ENCODE results near the gene IL12A. TPM values are rescaled to one million over a fixed set of nuclear protein-coding genes. Genes with fewer than 3 reads are reported as not detected.
A peak's percentile ranks its signal among the peaks of the same experiment; 100 is the strongest.

Gene IL12A
- total and polyA plus RNA-seq, 2 experiments from 2014 or later, result 0.09 TPM; not detected in 1

GRCh38 chr3:160038862-160039562, 50.4 kb downstream of the IL12A start:
- H3K4me3 ChIP-seq, result peak overlapping the region; percentile 41
- H3K27ac ChIP-seq, result no peak overlapping the region
- TF ChIP-seq, protein P1, sequence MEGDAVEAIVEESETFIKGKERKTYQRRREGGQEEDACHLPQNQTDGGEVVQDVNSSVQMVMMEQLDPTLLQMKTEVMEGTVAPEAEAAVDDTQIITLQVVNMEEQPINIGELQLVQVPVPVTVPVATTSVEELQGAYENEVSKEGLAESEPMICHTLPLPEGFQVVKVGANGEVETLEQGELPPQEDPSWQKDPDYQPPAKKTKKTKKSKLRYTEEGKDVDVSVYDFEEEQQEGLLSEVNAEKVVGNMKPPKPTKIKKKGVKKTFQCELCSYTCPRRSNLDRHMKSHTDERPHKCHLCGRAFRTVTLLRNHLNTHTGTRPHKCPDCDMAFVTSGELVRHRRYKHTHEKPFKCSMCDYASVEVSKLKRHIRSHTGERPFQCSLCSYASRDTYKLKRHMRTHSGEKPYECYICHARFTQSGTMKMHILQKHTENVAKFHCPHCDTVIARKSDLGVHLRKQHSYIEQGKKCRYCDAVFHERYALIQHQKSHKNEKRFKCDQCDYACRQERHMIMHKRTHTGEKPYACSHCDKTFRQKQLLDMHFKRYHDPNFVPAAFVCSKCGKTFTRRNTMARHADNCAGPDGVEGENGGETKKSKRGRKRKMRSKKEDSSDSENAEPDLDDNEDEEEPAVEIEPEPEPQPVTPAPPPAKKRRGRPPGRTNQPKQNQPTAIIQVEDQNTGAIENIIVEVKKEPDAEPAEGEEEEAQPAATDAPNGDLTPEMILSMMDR (IDR thresholded peaks at IDR 0.05; ENCODE audit: low read depth, low read length), result no peak
- H3K27me3 ChIP-seq, result peaks cover 42% of the 10 kb centered on the region
- no peaks in the 10 kb centered on the region for H3K9me3 ChIP-seq (ENCODE audit: low read depth)
- no peaks in the 10 kb centered on the region for H3K36me3 ChIP-seq
- H3K4me1 ChIP-seq (ENCODE audit: low read depth), result no peaks in the 10 kb centered on the region
- DNase-seq (ENCODE audit: low read depth in 1 of 2, low spot score in 1 of 2), result peak; percentile 27 to 66

GRCh38 chr3:160040181-160040580, 51.5 kb downstream of the IL12A start:
- no peaks in the 10 kb centered on the region for H3K9me3 ChIP-seq (ENCODE audit: low read depth)
- no peak overlapping the region for H3K27ac ChIP-seq
- H3K4me3 ChIP-seq, result no peak overlapping the region
- TF ChIP-seq, protein P1 (IDR thresholded peaks at IDR 0.05; ENCODE audit: low read depth, low read length), result no peak
- no peaks in the 10 kb centered on the region for H3K4me1 ChIP-seq (ENCODE audit: low read depth)
- no peaks in the 10 kb centered on the region for H3K36me3 ChIP-seq
- no peak for DNase-seq (ENCODE audit: low read depth in 1 of 2, low spot score in 1 of 2)
- H3K27me3 ChIP-seq, result peaks cover 42% of the 10 kb centered on the region

DNA sequence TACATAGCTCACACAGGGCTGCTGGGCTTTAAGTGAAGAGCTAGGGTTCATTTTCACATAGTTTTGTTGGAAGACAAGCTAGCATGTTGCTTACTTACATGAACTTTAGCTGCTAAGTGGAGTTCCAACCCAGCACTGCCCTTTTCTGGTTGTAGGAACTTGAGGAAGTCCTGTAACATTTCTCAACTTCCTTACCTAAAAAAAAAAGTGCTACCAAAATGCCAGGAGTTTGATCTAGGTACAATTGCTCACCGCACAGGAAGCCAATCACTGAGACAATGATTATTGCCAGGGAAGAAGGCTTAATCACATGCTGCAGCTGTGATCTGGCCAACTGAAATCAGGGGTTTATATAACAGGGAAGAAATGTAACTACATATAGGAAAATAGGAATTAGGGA, 52.8 kb downstream of the IL12A start:
- TF ChIP-seq, protein P1 (IDR thresholded peaks at IDR 0.05; ENCODE audit: low read depth, low read length), result no peak
- Histone ChIP-seq H3K36me3 (no peaks in the 10 kb centered on the region), H3K4me3 (no peak overlapping the region), H3K4me1 (ENCODE audit: low read depth) (no peaks in the 10 kb centered on the region), H3K27me3 (peaks cover 42% of the 10 kb centered on the region), H3K9me3 (ENCODE audit: low read depth) (no peaks in the 10 kb centered on the region), H3K27ac (no peak overlapping the region)
- DNase-seq (ENCODE audit: low read depth in 1 of 2, low spot score in 1 of 2), result no peak

- TF ChIP-seq, protein P1 (IDR thresholded peaks at IDR 0.05; ENCODE audit: low read depth, low read length), result no peak
- H3K4me1 ChIP-seq (ENCODE audit: low read depth), result no peaks in the 10 kb centered on the region
- H3K27ac ChIP-seq, result no peak overlapping the region
- H3K4me3 ChIP-seq, result no peak overlapping the region
- no peaks in the 10 kb centered on the region for H3K9me3 ChIP-seq (ENCODE audit: low read depth)
- DNase-seq (ENCODE audit: low read depth in 1 of 2, low spot score in 1 of 2), result no peak
- H3K36me3 ChIP-seq, result no peaks in the 10 kb centered on the region
- peaks cover 24% of the 10 kb centered on the region for H3K27me3 ChIP-seq
These were observed 55.5 kb downstream of the IL12A start for GRCh38 chr3:160044121-160044520.

Other genes with a start within 250 kb of the IL12A start
- gene SCHIP1, start 149.0 kb upstream of the IL12A start, total RNA-seq, result 50.5 and 67.8 TPM in 2 replicates
- 52.5 and 58.0 TPM in 2 replicates for gene SCHIP1, start 149.0 kb upstream of the IL12A start, polyA plus RNA-seq
- gene C3orf80, start 236.6 kb downstream of the IL12A start, total RNA-seq, result 3.6 and 4.1 TPM in 2 replicates
- 1.1 and 3.8 TPM in 2 replicates for gene C3orf80, start 236.6 kb downstream of the IL12A start, polyA plus RNA-seq